Measurements from ENCODE around the gene GRM8. TPM values are rescaled to one million over a fixed set of nuclear protein-coding genes. Genes with fewer than 3 reads are reported as not detected.

GRM8 gene
- polyA plus RNA-seq, 2 of the 4 experiments (the other 2 are of a cell fraction) = 0.06 TPM; not detected in 1

GRCh38 chr7:126845331-126845730 lies 407.4 kb downstream of the GRM8 start (continued):
- no peak for TF ChIP-seq RCOR1 (IDR thresholded peaks at IDR 0.05; ENCODE audit: low read depth, low read length)
- TF ChIP-seq ZC3H11A (IDR thresholded peaks at IDR 0.05) = no peak
- no peak for TF ChIP-seq HEYL (CRISPR knock-in tag; IDR thresholded peaks at IDR 0.05)
- no peak for TF ChIP-seq GATA3 (IDR thresholded peaks at IDR 0.05; ENCODE audit: borderline replicate concordance)
- TF ChIP-seq SREBF2 (IDR thresholded peaks at IDR 0.05) = no peak
- no peak for TF ChIP-seq KDM1A (IDR thresholded peaks at IDR 0.05; ENCODE audit: low read depth)
- TF ChIP-seq CBX8 (IDR thresholded peaks at IDR 0.05) = no peak
- no peak for TF ChIP-seq MYC (IDR thresholded peaks at IDR 0.05; ENCODE audit: borderline replicate concordance, low read length)

GRCh38 chr7:126843883-126844282 lies 408.9 kb downstream of the GRM8 start:
- ATAC-seq (no peak), DNase-seq (ENCODE audit: low read depth in 1 of 2, low spot score in 1 of 2) (no peak), FAIRE-seq (no peak)
- TF ChIP-seq NPAS2 (CRISPR knock-in tag; IDR thresholded peaks at IDR 0.05; ENCODE audit: borderline replicate concordance) = no peak
- TF ChIP-seq KDM5A (IDR thresholded peaks at IDR 0.05) = no peak
- TF ChIP-seq JUNB (IDR thresholded peaks at IDR 0.05) = no peak
- TF ChIP-seq HOXB5 (CRISPR knock-in tag; IDR thresholded peaks at IDR 0.05) = no peak
- no peak for TF ChIP-seq FOSB (CRISPR knock-in tag; IDR thresholded peaks at IDR 0.05)
- TF ChIP-seq TP53 (CRISPR knock-in tag; IDR thresholded peaks at IDR 0.05) = no peak
- TF ChIP-seq EP300 (IDR thresholded peaks at IDR 0.05) = no peak
- no peak for TF ChIP-seq CHD2 (IDR thresholded peaks at IDR 0.05; ENCODE audit: low read length, partially characterized antibody)
- TF ChIP-seq PHF8 (IDR thresholded peaks at IDR 0.05; ENCODE audit: borderline replicate concordance, low read depth) = no peak
- no peak for TF ChIP-seq ELK1 (IDR thresholded peaks at IDR 0.05; ENCODE audit: low read depth, low read length)
- TF ChIP-seq BHLHE40 (IDR thresholded peaks at IDR 0.05; ENCODE audit: low read depth, low read length) = no peak
- no peak for TF ChIP-seq ATOH8 (CRISPR knock-in tag; IDR thresholded peaks at IDR 0.05; ENCODE audit: low read depth)
- CTCF ChIA-PET = no interaction called here
- POLR2A ChIA-PET = no interaction called here
- no peak overlapping the region for H3K4me3 ChIP-seq
- no peak overlapping the region for H3K4me2 ChIP-seq
- H3K9me3 ChIP-seq = no peaks in the 10 kb centered on the region
- H3K27ac ChIP-seq = no peak overlapping the region
- H3K4me1 ChIP-seq = no peaks in the 10 kb centered on the region

GRCh38 chr7:126843336-126843735 lies 409.4 kb downstream of the GRM8 start:
- TF ChIP-seq RCOR1 (IDR thresholded peaks at IDR 0.05; ENCODE audit: low read depth, low read length) = no peak
- TF ChIP-seq CBX8 (IDR thresholded peaks at IDR 0.05) = no peak
- no peak for TF ChIP-seq MAZ (IDR thresholded peaks at IDR 0.05; ENCODE audit: borderline replicate concordance, low read depth, low read length)
- TF ChIP-seq CEBPB (IDR thresholded peaks at IDR 0.05) = no peak
- TF ChIP-seq CBX2 (IDR thresholded peaks at IDR 0.05; ENCODE audit: borderline replicate concordance, low read depth) = no peak
- TF ChIP-seq HOXA7 (CRISPR knock-in tag; IDR thresholded peaks at IDR 0.05) = no peak
- TF ChIP-seq HMGXB4 (CRISPR knock-in tag; IDR thresholded peaks at IDR 0.05; ENCODE audit: borderline replicate concordance) = no peak
- ATAC-seq (no peak), FAIRE-seq (no peak), DNase-seq (ENCODE audit: low read depth in 1 of 2, low spot score in 1 of 2) (no peak)
- ChIA-PET POLR2A (no interaction called here), CTCF (interaction anchor here (0.9 to 1.0 kb wide), 2 partner anchors 9 to 21 kb away, joined by 3 read pairs; no protein-coding TSS in a partner anchor)
- Histone ChIP-seq H3K27ac (no peak overlapping the region), H3K4me1 (no peaks in the 10 kb centered on the region), H3K9me3 (no peaks in the 10 kb centered on the region), H3K4me2 (no peak overlapping the region), H3K4me3 (no peak overlapping the region)
- 0% methylated on average over 2 of the region's 2 CpGs for WGBS (ENCODE audit: missing lambda C conversion rate)
